HG02852 (cell line): ENCODE data around the gene TTK.
"Not testable (repeated sequence)": the region's sequence is repeated elsewhere in the genome, so short reads cannot be mapped to it uniquely, and the experiment has no call there.

ENCODE experiments used
- ATAC-seq: cut with Tn5 transposase; IDR thresholded peaks from one replicate; pipeline ENCODE4 v1.9.1; 2021; ENCODE audit warnings: mild to moderate bottlenecking, moderate library complexity; ENCODE audit not compliant: unreplicated experiment

The TTK gene

DNA sequence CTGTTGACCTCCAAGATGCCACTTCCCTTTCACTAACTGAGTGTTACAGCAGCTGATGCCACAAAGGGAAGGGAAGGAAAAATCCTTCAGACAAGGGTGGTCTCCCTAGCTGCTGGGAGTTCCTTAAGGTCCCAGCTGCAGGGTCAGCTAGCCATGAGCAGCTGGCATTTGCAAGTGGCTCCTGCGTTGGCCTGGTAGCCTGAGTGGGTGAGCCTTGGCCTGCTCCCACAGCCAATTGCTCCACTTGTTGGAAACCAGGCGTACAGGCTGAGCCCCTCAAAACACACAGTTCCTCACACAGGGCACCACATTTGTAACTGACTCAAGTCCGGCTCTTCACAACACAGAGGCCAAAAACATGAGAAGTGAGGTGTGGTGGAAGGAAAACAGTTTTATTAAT lies 16.7 kb downstream of the TTK start:
- no peak for ATAC-seq

DNA sequence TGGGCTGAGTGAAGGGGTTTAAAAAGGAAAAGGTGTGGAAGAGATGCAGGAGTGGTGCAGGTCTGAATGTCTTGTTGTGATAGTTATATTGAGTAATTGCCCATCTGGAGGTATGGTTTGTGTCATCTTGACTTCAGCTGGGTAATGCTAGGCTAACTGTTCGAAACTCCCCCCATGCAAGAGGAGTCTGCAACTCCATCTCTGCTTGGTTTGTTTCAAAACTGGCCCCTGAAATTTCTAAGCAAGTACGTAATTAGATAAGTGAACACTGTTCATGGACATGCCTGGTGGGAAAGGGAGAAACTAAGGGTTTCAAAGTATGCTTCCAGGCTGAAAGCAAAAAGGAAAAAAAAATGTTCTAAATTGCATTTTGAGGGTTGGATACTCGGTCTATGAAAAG lies 17.1 kb downstream of the TTK start:
- no peak for ATAC-seq

DNA sequence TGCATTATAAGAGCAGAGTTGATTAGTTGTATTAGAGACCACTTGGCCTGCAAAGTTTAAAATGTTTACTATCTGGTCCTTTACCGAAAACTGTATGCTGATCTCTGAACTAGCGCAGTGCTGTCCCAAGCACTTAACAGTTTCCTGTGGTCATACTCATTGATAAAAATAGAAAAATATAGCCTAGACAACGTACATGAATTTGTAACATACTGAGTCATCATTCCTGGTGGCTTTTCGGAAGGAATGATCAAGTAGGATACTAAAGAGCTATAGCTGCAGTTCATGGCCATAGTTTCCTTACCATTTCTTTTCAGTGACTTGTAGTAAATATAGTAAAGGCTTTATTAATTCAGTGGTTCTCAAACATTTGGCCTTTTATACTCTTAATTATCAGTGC lies 18.4 kb downstream of the TTK start:
- ATAC-seq = no peak

- no peak for ATAC-seq
These were observed 24.1 kb downstream of the TTK start for GRCh38 chr6:80028589-80028988.

DNA sequence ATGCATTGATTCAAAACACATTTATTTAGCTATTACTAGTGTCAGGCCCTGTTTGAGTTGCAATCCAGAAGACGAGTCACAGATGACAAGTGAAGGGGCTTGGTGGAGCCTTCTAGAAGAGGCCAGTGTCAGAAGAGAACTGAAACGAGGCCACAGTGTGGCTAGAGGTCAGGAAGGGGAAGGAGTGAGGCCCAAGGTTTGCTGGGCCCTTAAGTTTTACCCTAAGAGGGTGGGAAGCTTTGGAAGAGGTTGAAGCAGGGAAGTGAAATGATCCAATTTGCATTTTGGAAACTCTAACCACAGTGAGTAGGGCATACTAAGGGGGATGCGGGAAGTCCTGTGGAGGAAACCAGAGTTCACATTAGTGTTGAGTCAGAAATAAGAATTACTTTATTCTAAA lies 25.0 kb downstream of the TTK start:
- peak; percentile 86 for ATAC-seq

GRCh38 chr6:80048220-80048619 lies 43.8 kb downstream of the TTK start:
- ATAC-seq = not testable (repeated sequence)

- ATAC-seq = no peak
These were observed 56.3 kb downstream of the TTK start for GRCh38 chr6:80060774-80061173.

GRCh38 chr6:80068146-80068545 lies 63.7 kb downstream of the TTK start:
- not testable (repeated sequence) for ATAC-seq

DNA sequence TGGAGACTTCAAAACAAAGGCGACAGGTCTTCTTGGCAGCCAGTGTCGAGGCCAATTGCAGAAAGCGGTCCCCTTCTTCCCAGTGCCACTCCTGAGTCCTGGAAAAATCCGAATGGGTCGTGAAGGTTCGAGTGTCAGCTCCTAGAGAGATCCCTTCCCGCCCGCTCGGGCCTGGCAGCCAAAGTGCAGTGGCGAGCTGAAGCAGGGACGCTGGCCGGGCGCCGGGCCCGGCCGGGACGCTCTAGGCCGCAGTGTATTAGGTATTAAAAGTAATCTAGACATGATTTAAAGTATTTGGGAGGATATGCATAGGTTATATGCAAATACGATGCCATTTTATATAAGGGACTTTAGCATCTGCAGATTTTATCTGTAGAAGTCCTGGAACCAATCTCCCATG lies 66.0 kb downstream of the TTK start:
- not testable (repeated sequence) for ATAC-seq

DNA sequence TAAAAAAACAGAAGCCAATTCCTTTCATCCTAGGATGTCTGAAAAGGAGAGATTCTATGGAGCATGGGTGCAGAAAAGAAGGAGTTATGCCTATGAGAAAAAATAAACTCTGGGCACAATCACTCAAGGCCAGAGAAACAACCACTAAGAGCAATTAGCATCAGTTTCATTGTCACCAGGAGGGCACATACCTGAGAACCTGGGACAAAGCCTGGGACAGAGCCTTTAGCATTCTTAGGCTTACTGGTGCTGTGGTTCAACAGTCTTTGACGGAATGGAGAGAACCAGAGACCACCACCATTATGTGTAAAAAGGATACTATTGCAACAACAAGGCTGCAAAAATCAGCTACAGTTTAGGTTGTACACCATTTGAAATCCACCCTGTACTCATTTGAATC lies 72.6 kb downstream of the TTK start:
- ATAC-seq = no peak

GRCh38 chr6:80088637-80089036 lies 84.2 kb downstream of the TTK start:
- ATAC-seq = no peak

GRCh38 chr6:80091506-80091905 lies 87.1 kb downstream of the TTK start:
- no peak for ATAC-seq
